Parathyroid adenoma (tissue), 2 donors: ENCODE measurements around the gene SDHB.

Experiments
- H2AFZ ChIP-seq: fragments of 300-600 bp; sonication (generic); one replicate; pipeline ENCODE4 v1.7.0; 2017; ENCODE audit warnings: antibody characterized with exemption, mild to moderate bottlenecking
- H3K27ac ChIP-seq: fragments of 300-600 bp; sonication (generic); one replicate; pipeline ENCODE4 v1.7.0; 2017
- H3K27me3 ChIP-seq: fragments of 300-600 bp; sonication (generic); one replicate; pipeline ENCODE4 v1.7.0; 2017; ENCODE audit warnings: low read length; ENCODE audit not compliant: control insufficient read depth, insufficient read depth
- H3K36me3 ChIP-seq: fragments of 300-600 bp; sonication (generic); one replicate; pipeline ENCODE4 v1.7.0; 2017; ENCODE audit warnings: low read length; ENCODE audit not compliant: control insufficient read depth, insufficient read depth
- H3K4me1 ChIP-seq: fragments of 300-600 bp; sonication (generic); one replicate; pipeline ENCODE4 v1.7.0; 2017; ENCODE audit warnings: control low read depth
- H3K4me2 ChIP-seq: fragments of 300-600 bp; sonication (generic); one replicate; pipeline ENCODE4 v1.7.0; 2017; ENCODE audit warnings: low read length
- H3K4me3 ChIP-seq: fragments of 300-600 bp; sonication (generic); one replicate; pipeline ENCODE4 v1.7.0; 2017; ENCODE audit warnings: low read depth, low read length
- H3K79me2 ChIP-seq: fragments of 300-600 bp; sonication (generic); one replicate; pipeline ENCODE4 v1.7.0; 2017; ENCODE audit warnings: control low read depth
- H3K9ac ChIP-seq: fragments of 300-600 bp; sonication (generic); one replicate; pipeline ENCODE4 v1.7.0; 2017; ENCODE audit warnings: mild to moderate bottlenecking
- H3K9me3 ChIP-seq: fragments of 300-600 bp; sonication (generic); one replicate; pipeline ENCODE4 v1.7.0; 2017; ENCODE audit warnings: low read length; ENCODE audit not compliant: control insufficient read depth
- CTCF ChIP-seq: fragments of 300-600 bp; sonication (generic); IDR thresholded peaks from one replicate; pipeline ENCODE4 v1.7.0; 2017; ENCODE audit warnings: antibody characterized with exemption, mild to moderate bottlenecking
- donor health status: primary hyperparathyroidism.

The SDHB gene

GRCh38 chr1:17094664-17095063 is 40.8 kb upstream of the SDHB start:
- Histone ChIP-seq H3K27me3 (no peaks in the 10 kb centered on the region), H3K4me1 (no peaks in the 10 kb centered on the region), H3K36me3 (no peaks in the 10 kb centered on the region)

GRCh38 chr1:17093822-17094393 is 40.1 kb upstream of the SDHB start:
- H3K27ac ChIP-seq = no peak overlapping the region
- H3K79me2 ChIP-seq = no peaks in the 10 kb centered on the region
- no peaks in the 10 kb centered on the region for H3K27me3 ChIP-seq
- no peaks in the 10 kb centered on the region for H3K4me1 ChIP-seq
- H3K36me3 ChIP-seq = no peaks in the 10 kb centered on the region
- H3K4me3 ChIP-seq = no peak overlapping the region
- TF ChIP-seq CTCF = no peak
- no peak overlapping the region for H3K9ac ChIP-seq
- H3K4me2 ChIP-seq = no peak overlapping the region
- no peak overlapping the region for H2AFZ ChIP-seq
- H3K9me3 ChIP-seq = no peaks in the 10 kb centered on the region

More at GRCh38 chr1:17094664-17095063, 40.8 kb upstream of the SDHB start:
- TF ChIP-seq CTCF = no peak
- H3K4me3 ChIP-seq = no peak overlapping the region
- no peaks in the 10 kb centered on the region for H3K9me3 ChIP-seq
- no peak overlapping the region for H3K4me2 ChIP-seq
- H3K9ac ChIP-seq = no peak overlapping the region
- no peak overlapping the region for H2AFZ ChIP-seq
- H3K27ac ChIP-seq = no peak overlapping the region
- H3K79me2 ChIP-seq = no peaks in the 10 kb centered on the region

GRCh38 chr1:17091252-17091651 is 37.4 kb upstream of the SDHB start:
- Histone ChIP-seq H3K4me1 (no peaks in the 10 kb centered on the region), H3K27ac (no peak overlapping the region), H3K9ac (no peak overlapping the region)

GRCh38 chr1:17089506-17089905 is 35.7 kb upstream of the SDHB start:
- no peak overlapping the region for H3K27ac ChIP-seq
- H3K9ac ChIP-seq = no peak overlapping the region

More at GRCh38 chr1:17091252-17091651, 37.4 kb upstream of the SDHB start:
- Histone ChIP-seq H3K27me3 (no peaks in the 10 kb centered on the region), H3K4me2 (no peak overlapping the region), H2AFZ (no peak overlapping the region), H3K79me2 (no peaks in the 10 kb centered on the region), H3K9me3 (no peaks in the 10 kb centered on the region), H3K36me3 (no peaks in the 10 kb centered on the region), H3K4me3 (no peak overlapping the region)
- no peak for TF ChIP-seq CTCF

More at GRCh38 chr1:17089506-17089905, 35.7 kb upstream of the SDHB start:
- Histone ChIP-seq H3K36me3 (no peaks in the 10 kb centered on the region), H3K4me3 (no peak overlapping the region), H3K9me3 (no peaks in the 10 kb centered on the region), H3K4me1 (no peaks in the 10 kb centered on the region), H3K4me2 (no peak overlapping the region), H2AFZ (no peak overlapping the region), H3K79me2 (no peaks in the 10 kb centered on the region), H3K27me3 (no peaks in the 10 kb centered on the region)
- TF ChIP-seq CTCF = no peak
